ENCODE data around the gene TSPAN11. TPM values are rescaled to one million over a fixed set of nuclear protein-coding genes. Genes with fewer than 3 reads are reported as not detected.

TSPAN11 gene
- total and polyA plus RNA-seq, 2 of the 8 experiments (the other 6 are each of a cell fraction or from before 2014, with no cell fraction given): 3.9 to 8.2 TPM

DNA sequence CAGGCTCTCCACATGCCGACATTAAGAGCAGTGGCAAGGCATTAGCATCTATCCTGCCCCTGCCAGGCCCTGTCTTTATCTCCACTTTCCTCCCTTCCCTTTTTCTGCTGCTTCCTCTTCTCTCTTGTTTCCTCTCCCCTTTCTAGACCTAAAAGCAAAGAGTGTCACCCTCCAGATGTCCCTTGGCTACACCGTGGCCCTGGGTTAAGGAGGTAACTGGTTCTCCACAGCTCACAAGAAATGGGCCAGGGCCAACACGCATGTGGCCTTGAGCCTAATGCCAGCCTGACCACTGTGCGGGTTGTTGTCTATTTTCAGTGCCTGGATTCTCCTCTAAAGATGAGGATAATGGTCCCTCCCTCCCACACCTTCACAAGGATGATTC is 105.4 kb downstream of the TSPAN11 start (continued):
- TF ChIP-seq JUN (IDR thresholded peaks at IDR 0.05; ENCODE audit: low read depth, low read length): no peak

All from H1 (cell line).